ENCODE data around the gene CLEC17A.

CLEC17A gene

GRCh38 chr19:14654786-14655560 is 72.1 kb downstream of the CLEC17A start:
- DNase-seq (ENCODE audit: low read depth) = no peak

- no peak for DNase-seq (ENCODE audit: low read depth)
Observed at GRCh38 chr19:14655726-14656125, 72.8 kb downstream of the CLEC17A start.

- DNase-seq (ENCODE audit: low read depth) = no peak
Observed at GRCh38 chr19:14659874-14660489, 77.1 kb downstream of the CLEC17A start.

GRCh38 chr19:14661372-14661924 is 78.6 kb downstream of the CLEC17A start:
- no peak for DNase-seq (ENCODE audit: low read depth)

Data from GM04503 (cell line).